Astrocyte (in vitro differentiated cells and primary cell): ENCODE measurements around the gene ANKRD44.

Experiments
- EZH2 ChIP-seq: IDR thresholded peaks from 2 replicates; pipeline ENCODE4 v1.6.1; 2012; ENCODE audit warnings: mild to moderate bottlenecking, low read length, inconsistent platforms; ENCODE audit not compliant: insufficient read depth
- TF ChIP-seq, protein P1 (sequence below): IDR thresholded peaks from 2 replicates; pipeline ENCODE4 v1.5.1; 2011; ENCODE audit warnings: low read depth, mild to moderate bottlenecking, inconsistent platforms, low read length, moderate library complexity; ENCODE audit not compliant: insufficient read depth

GRCh38 chr2:197210430-197210829 lies 100.2 kb downstream of the ANKRD44 start:
- TF ChIP-seq, protein P1, sequence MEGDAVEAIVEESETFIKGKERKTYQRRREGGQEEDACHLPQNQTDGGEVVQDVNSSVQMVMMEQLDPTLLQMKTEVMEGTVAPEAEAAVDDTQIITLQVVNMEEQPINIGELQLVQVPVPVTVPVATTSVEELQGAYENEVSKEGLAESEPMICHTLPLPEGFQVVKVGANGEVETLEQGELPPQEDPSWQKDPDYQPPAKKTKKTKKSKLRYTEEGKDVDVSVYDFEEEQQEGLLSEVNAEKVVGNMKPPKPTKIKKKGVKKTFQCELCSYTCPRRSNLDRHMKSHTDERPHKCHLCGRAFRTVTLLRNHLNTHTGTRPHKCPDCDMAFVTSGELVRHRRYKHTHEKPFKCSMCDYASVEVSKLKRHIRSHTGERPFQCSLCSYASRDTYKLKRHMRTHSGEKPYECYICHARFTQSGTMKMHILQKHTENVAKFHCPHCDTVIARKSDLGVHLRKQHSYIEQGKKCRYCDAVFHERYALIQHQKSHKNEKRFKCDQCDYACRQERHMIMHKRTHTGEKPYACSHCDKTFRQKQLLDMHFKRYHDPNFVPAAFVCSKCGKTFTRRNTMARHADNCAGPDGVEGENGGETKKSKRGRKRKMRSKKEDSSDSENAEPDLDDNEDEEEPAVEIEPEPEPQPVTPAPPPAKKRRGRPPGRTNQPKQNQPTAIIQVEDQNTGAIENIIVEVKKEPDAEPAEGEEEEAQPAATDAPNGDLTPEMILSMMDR = no peak
- no peak for TF ChIP-seq EZH2
